Measurements from ENCODE around the gene GMEB2. TPM values are rescaled to one million over a fixed set of nuclear protein-coding genes. Genes with fewer than 3 reads are reported as not detected.

GMEB2 gene
- total RNA-seq, 1 donor, result 9.4 TPM

- peaks cover 11% of the 10 kb centered on the region for H3K36me3 ChIP-seq (ENCODE audit: insufficient read depth, low read length)
- peaks cover 9% of the 10 kb centered on the region for H3K27me3 ChIP-seq (ENCODE audit: insufficient read depth, low read length)
- peak; percentile 66 for DNase-seq (ENCODE audit: insufficient read length, low spot score, missing footprints)
- H3K4me2 ChIP-seq (ENCODE audit: insufficient read depth, low read length), result no peak overlapping the region
- H3K27ac ChIP-seq (ENCODE audit: low read depth, low read length), result no peak overlapping the region
- H3K4me3 ChIP-seq (ENCODE audit: insufficient read depth, low read length), result no peak overlapping the region
- peaks cover 25% of the 10 kb centered on the region for H3K79me2 ChIP-seq (ENCODE audit: insufficient read depth, low read length)
- TF ChIP-seq CTCF (IDR thresholded peaks at IDR 0.05; ENCODE audit: extremely low read depth, low read depth, low read length), result no peak
- no peak overlapping the region for H2AFZ ChIP-seq (ENCODE audit: low read length)
- H3K9me3 ChIP-seq (ENCODE audit: low read depth, low read length), result no peaks in the 10 kb centered on the region
- no peaks in the 10 kb centered on the region for H4K20me1 ChIP-seq (ENCODE audit: insufficient read depth, low read length)
- H3K4me1 ChIP-seq (ENCODE audit: insufficient read depth, low read length), result peaks cover 14% of the 10 kb centered on the region
These were observed 29.6 kb upstream of the GMEB2 start for GRCh38 chr20:63656451-63656850.

- no peak overlapping the region for H3K27ac ChIP-seq (ENCODE audit: low read depth, low read length)
- H3K4me1 ChIP-seq (ENCODE audit: insufficient read depth, low read length), result peaks cover 14% of the 10 kb centered on the region
- no peak for TF ChIP-seq CTCF (IDR thresholded peaks at IDR 0.05; ENCODE audit: extremely low read depth, low read depth, low read length)
- H3K79me2 ChIP-seq (ENCODE audit: insufficient read depth, low read length), result peaks cover 13% of the 10 kb centered on the region
- H3K4me3 ChIP-seq (ENCODE audit: insufficient read depth, low read length), result no peak overlapping the region
- H3K27me3 ChIP-seq (ENCODE audit: insufficient read depth, low read length), result peaks cover 9% of the 10 kb centered on the region
- H3K36me3 ChIP-seq (ENCODE audit: insufficient read depth, low read length), result peaks cover 2% of the 10 kb centered on the region
- DNase-seq (ENCODE audit: insufficient read length, low spot score, missing footprints), result no peak
- H3K4me2 ChIP-seq (ENCODE audit: insufficient read depth, low read length), result no peak overlapping the region
- H2AFZ ChIP-seq (ENCODE audit: low read length), result no peak overlapping the region
- no peaks in the 10 kb centered on the region for H3K9me3 ChIP-seq (ENCODE audit: low read depth, low read length)
- H4K20me1 ChIP-seq (ENCODE audit: insufficient read depth, low read length), result no peaks in the 10 kb centered on the region
These were observed 28.3 kb upstream of the GMEB2 start for GRCh38 chr20:63655249-63655648.

- no peak overlapping the region for H3K4me3 ChIP-seq (ENCODE audit: insufficient read depth, low read length)
- peaks cover 2% of the 10 kb centered on the region for H3K79me2 ChIP-seq (ENCODE audit: insufficient read depth, low read length)
- H3K36me3 ChIP-seq (ENCODE audit: insufficient read depth, low read length), result no peaks in the 10 kb centered on the region
- H3K27me3 ChIP-seq (ENCODE audit: insufficient read depth, low read length), result peaks cover 9% of the 10 kb centered on the region
- H3K9me3 ChIP-seq (ENCODE audit: low read depth, low read length), result no peaks in the 10 kb centered on the region
- peak; percentile 69 for DNase-seq (ENCODE audit: insufficient read length, low spot score, missing footprints)
- no peak overlapping the region for H3K4me2 ChIP-seq (ENCODE audit: insufficient read depth, low read length)
- no peak overlapping the region for H3K27ac ChIP-seq (ENCODE audit: low read depth, low read length)
- H4K20me1 ChIP-seq (ENCODE audit: insufficient read depth, low read length), result no peaks in the 10 kb centered on the region
- peaks cover 10% of the 10 kb centered on the region for H3K4me1 ChIP-seq (ENCODE audit: insufficient read depth, low read length)
- H2AFZ ChIP-seq (ENCODE audit: low read length), result no peak overlapping the region
- TF ChIP-seq CTCF (IDR thresholded peaks at IDR 0.05; ENCODE audit: extremely low read depth, low read depth, low read length), result no peak
These were observed 27.2 kb upstream of the GMEB2 start for GRCh38 chr20:63653974-63654668.

GRCh38 chr20:63653041-63653973, 26.4 kb upstream of the GMEB2 start, which contains the start of gene STMN3:
Gene STMN3 (minus strand): TSS chr20:63653424. CDS start chr20:63653345, 79 bp downstream.
- Histone ChIP-seq H3K27ac (ENCODE audit: low read depth, low read length) (no peak within 1 kb of the TSS), H3K79me2 (ENCODE audit: insufficient read depth, low read length) (no peaks in the 10 kb centered on the region), H3K36me3 (ENCODE audit: insufficient read depth, low read length) (no peaks in the 10 kb centered on the region), H3K27me3 (ENCODE audit: insufficient read depth, low read length) (peaks cover 9% of the 10 kb centered on the region), H3K4me3 (ENCODE audit: insufficient read depth, low read length) (peak within 1 kb of the TSS; percentile 60), H3K4me2 (ENCODE audit: insufficient read depth, low read length) (peak within 1 kb of the TSS; percentile 53), H4K20me1 (ENCODE audit: insufficient read depth, low read length) (no peaks in the 10 kb centered on the region), H2AFZ (ENCODE audit: low read length) (no peak within 1 kb of the TSS), H3K9me3 (ENCODE audit: low read depth, low read length) (no peaks in the 10 kb centered on the region), H3K4me1 (ENCODE audit: insufficient read depth, low read length) (peaks cover 7% of the 10 kb centered on the region)
- TF ChIP-seq CTCF (IDR thresholded peaks at IDR 0.05; ENCODE audit: extremely low read depth, low read depth, low read length), result no peak
- DNase-seq (ENCODE audit: insufficient read length, low spot score, missing footprints), result peak; percentile 99
